GM18508 (cell line): ENCODE data around the gene MMEL1.
"Not testable (repeated sequence)": the region's sequence is repeated elsewhere in the genome, so short reads cannot be mapped to it uniquely, and the experiment has no call there.

ENCODE experiments used
- ATAC-seq: cut with Tn5 transposase; IDR thresholded peaks from one replicate; pipeline ENCODE4 v1.9.1; 2021; ENCODE audit warnings: moderate number of reproducible peaks; ENCODE audit not compliant: insufficient read depth, unreplicated experiment

The MMEL1 gene

GRCh38 chr1:2578758-2579118 lies 54.1 kb downstream of the MMEL1 start:
- ATAC-seq: no peak

DNA sequence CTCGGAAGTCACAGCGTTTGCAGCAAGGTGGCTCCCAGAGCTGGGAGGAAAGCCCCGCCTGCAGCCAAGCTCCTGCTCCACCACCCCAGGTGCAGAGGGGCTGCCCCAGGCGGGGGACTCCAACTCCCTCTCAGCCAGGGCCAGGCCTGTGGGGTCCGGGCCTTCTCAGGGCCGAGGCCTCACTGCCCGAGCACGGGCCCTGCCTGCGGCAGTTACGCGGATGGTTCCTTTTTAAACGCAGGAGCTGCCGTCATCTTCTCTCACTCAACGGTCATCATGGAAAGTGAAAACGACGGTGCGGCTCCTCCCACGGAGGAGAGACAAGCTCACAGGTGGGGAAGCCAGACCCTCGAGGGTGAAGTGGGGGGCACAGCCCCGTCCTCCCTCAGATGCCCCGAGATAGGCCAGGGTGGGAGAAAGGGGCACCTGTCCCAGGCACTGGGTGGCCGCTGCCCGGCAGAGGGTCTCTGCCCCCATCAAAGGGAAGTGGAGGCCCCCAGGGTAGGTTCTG lies 55.2 kb downstream of the MMEL1 start:
- ATAC-seq: not testable (repeated sequence)

DNA sequence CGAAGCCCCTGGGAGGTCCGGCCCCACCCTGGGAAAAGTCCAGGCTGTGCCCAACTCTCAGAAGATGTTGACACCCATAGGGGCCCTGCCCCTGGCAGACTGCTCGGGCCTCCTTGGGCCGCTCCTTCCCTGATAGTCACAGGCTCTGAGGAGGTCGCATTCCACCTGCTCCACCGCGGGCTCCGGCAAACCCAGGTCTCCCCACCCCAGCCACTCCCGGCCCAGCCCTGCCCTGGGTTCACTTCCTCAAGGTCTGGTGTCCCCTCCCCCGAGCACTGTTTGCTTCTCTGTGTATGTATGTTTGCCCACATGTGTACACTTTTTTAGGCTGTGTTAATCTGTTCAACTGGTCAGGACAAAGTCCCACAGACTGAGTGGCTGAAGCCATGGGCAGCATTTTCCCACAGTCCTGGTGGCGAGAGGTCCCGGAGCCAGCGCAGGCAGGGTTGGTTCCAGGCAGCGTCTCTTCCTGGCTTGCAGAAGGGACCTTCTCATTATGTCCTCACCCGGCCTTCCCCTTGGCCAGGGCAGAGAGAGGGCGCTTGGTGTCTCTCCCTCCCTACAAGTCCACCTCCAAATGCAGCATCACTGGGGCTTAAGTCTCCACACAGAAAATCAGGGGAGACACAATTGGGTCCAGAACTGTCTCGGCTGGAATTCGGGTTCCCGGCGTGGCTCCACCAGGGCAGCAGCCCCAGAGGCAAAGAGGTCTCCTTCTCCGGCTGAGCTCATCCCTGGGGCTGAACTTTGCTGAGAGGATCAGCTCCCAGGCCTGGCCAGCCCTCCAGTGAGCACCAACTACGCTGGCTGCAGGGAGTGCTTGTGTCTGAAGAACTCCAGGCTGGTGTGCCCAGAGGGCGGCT lies 56.8 kb downstream of the MMEL1 start:
- ATAC-seq: no peak

- no peak for ATAC-seq
Observed at GRCh38 chr1:2574350-2574749, 58.5 kb downstream of the MMEL1 start.

DNA sequence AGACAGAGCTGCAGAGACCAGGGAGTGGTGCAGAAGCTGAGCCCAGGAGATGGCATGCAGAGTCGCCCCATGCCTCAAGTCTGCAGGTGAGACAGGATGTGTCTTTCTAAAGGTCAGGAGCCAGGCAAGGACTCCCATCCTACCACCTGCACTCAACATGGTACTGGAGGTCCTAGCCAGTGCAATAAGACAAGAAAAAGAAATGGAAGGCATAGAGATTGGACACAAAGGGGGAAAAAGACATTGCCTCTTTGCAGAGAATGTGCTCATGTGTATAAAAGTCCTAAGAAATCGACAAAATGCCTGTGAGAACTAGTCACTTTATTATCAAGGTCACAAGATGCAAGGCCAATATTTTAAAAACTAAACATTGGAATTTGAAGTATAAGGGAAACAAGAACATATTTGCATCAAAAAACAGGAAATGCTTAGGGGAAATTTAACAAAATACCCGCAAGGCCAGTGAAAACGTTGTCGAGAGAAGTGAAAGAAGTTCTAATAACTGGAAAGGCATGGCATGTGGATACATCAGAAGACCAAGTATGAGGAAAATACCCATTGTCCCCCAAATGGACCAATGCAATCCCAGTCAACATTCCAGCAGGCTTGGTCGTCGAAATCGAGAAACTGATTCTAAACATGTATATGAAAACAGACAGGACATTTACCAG lies 59.4 kb downstream of the MMEL1 start:
- ATAC-seq: no peak

GRCh38 chr1:2571348-2571747 lies 61.5 kb downstream of the MMEL1 start:
- ATAC-seq: no peak

DNA sequence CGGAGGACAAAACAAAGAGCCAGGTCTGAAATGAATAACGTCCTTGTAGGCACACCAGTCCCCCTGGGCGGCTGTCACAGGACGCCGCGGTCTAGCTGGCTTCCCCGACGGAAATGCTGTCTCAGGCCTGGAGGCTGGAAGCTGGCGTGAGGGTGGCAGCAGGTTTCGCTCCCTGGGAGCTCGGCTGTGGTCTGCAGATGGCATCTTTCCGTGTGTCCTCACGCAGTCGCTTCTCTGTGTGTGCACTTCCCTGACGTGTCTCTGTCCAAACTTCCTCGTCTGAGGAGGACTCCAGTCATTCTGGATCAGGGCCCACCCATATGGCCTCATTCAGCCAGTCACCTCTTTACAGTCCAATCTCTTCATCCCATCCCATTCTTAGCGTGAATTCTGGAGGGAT lies 62.5 kb downstream of the MMEL1 start:
- no peak for ATAC-seq

DNA sequence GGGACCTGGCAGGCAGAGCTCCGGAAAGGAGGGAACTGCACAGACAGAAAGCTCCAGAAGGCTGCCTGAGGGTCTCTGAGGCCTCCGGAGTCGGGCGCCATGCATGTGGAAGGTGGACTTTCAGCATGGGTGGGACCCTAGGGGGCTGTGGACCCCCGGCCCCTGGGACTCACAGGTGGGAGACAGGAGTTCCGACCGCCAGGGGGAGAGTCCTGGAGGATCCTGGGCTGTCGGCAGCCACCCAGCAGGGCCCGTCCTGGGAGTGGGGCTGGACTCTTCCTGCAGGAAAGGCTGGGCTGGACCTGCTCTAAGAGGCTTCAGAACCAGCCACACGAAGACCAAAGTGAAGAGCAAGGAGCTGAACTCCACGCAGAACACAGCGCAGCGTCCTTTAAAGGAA lies 63.1 kb downstream of the MMEL1 start:
- ATAC-seq: not testable (repeated sequence)

- ATAC-seq: no peak
Observed at GRCh38 chr1:2569060-2569459, 63.8 kb downstream of the MMEL1 start.

- not testable (repeated sequence) for ATAC-seq
Observed at GRCh38 chr1:2568187-2568816, 64.5 kb downstream of the MMEL1 start.

- ATAC-seq: no peak
Observed at GRCh38 chr1:2567083-2567679, 65.6 kb downstream of the MMEL1 start.

DNA sequence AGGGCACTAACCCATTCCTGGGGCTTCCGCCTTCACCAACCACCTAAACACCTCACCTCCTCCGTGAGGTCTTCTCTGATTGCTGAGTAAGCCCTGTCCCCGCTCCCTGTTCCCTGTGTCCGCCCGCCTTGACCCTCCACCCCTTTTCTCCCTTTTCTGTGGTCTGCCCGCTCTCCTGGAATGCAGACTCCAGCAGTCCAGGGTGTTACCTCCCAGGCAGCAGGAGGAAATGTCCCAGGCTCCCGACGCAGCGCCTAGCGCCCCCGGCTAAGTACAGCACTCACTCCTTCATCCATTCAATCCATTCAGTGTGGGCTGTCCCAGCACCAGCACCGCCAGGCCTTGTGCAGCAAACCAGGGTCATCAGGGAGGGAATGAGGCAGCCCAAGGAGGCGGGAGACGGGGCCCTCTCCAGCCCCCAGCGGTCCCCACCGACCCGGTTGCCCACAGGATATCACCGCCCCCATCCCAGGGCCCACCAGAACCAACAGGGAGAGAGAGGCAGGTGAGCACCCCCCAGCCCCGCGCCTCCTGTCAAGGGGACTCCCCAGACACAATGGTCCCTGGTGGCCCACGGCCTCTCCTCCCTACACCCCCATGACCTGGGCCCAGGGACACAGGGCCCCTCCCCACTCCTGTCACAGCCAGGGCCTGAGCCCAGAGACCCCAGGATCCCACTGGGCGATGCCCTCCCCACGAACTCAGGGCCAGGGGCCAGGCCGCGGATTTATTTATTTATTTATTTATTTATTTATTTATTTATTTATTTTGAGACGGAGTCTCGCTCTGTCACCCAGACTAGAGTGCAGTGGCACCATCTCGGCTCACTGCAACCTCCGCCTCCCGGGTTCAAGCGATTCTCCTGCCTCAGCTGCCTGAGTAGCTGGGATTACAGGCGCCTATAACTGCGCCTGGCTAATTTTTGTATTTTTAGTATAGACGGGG lies 66.4 kb downstream of the MMEL1 start:
- no peak for ATAC-seq

- ATAC-seq: no peak
Observed at GRCh38 chr1:2564815-2565374, 67.9 kb downstream of the MMEL1 start.

- no peak for ATAC-seq
Observed at GRCh38 chr1:2564006-2564814, 68.6 kb downstream of the MMEL1 start.

- no peak for ATAC-seq
Observed at GRCh38 chr1:2563205-2563604, 69.6 kb downstream of the MMEL1 start.

GRCh38 chr1:2561898-2562895 lies 70.6 kb downstream of the MMEL1 start:
- ATAC-seq: no peak

- ATAC-seq: no peak
Observed at GRCh38 chr1:2561446-2561845, 71.4 kb downstream of the MMEL1 start.
